NCI-H1436 treated with DMSO at 0.1 percent for 48 hours (cell line): ENCODE results near the gene CSE1L.
"Not testable (repeated sequence)": the region's sequence is repeated elsewhere in the genome, so short reads cannot be mapped to it uniquely, and the experiment has no call there.

Experiments used
- DNase-seq: peaks from one replicate; lab custom pipeline; 2025; lab: John Stamatoyannopoulos, UW

CSE1L gene

DNA sequence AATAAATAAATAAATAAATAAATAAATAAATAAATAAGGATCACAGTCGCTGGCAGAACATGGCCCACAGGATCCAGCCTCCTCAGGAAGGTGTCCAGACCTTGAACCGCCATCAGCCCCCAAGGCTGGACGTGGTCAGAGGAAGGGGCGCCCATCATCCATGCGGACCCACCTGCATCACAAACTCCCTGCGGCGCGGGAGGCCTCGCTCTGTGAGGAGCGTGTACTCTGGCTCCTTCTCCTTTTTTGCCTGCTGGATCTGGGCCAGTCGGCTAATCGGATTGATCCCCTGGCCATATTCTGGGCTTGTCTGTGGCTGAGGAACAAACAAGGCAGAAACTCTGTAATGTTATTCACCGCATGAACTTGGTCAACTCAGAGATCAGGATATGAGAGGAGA is 76.8 kb downstream of the CSE1L start:
- DNase-seq: no peak

DNA sequence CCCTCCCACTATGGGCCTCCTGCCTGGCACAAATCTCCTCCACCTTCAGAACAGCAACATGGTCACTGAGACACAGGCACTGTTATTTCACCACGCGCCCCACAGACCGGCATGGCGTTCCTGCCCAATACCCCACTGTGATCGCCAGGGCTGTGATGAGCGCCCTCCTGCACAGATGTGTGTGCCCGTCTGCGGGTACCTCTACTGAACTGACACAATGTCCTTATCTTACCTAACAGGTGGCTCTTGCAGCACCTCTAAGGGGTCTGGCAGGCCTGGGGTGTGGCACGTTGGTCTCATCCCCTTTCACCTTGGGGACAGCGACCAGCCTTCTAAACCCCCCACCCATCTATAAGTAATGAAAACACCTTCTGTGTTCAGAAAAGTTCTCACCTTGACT is 77.9 kb downstream of the CSE1L start:
- DNase-seq: no peak

DNA sequence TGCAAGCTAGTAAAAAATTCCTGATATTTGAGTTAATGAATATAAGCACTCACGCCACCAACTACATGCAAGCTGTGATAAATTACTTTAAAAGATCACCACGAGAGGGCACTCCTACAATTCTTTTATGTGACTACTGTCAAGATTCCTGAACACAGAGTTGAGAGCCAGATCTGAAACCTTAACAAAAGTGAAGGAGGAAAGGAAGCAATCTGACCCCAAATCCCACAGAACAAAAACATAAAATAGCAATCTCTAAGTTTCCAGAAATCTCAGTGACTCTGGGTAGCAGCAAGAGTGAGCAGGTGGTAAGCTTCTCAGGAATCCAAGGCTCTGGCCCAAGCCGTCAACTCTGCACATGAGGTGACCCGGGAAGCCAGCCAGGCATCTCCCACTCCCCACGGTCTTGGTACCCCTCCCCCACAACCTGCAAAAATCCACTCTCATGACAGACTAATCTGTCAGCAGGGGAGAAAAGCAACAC is 86.9 kb downstream of the CSE1L start:
- no peak for DNase-seq

DNA sequence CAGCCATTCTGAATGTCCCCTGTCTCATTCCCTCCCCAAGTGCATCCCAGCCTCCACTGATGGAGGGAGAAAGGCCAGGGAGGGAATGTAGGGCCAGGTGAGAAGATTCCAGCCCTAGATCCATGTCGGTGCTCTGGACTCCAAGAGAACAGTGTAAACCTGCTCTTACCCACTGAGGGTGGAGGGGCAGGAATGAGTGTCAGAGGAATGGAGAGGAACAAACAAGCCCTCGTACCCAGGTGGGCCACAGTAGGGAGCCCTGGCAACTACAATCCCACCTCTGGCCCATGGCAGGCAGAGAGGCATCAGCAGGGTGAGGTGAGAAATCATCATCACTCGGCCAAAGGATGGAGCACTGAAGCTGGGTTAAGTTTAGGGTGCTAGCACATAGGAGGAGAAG is 87.5 kb downstream of the CSE1L start:
- no peak for DNase-seq

DNA sequence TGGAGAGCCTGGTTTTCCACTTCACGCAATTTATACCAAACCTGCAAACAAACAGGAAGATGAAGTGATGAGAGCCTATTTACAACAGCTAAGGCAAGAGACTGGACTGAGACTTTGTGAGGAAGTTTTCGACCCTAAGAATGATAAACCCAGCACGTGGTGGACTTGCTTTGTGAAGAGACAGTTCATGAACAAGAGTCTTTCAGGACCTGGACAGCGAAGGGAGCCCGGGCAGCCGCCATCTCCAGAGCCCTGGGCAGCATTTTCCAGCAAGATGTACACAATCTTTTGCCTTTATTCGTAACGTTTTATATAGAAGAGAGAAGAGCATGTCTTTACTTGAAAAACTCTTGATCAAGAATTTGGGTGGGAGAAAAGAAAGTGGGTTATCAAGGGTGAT is 88.7 kb downstream of the CSE1L start:
- DNase-seq: not testable (repeated sequence)

DNA sequence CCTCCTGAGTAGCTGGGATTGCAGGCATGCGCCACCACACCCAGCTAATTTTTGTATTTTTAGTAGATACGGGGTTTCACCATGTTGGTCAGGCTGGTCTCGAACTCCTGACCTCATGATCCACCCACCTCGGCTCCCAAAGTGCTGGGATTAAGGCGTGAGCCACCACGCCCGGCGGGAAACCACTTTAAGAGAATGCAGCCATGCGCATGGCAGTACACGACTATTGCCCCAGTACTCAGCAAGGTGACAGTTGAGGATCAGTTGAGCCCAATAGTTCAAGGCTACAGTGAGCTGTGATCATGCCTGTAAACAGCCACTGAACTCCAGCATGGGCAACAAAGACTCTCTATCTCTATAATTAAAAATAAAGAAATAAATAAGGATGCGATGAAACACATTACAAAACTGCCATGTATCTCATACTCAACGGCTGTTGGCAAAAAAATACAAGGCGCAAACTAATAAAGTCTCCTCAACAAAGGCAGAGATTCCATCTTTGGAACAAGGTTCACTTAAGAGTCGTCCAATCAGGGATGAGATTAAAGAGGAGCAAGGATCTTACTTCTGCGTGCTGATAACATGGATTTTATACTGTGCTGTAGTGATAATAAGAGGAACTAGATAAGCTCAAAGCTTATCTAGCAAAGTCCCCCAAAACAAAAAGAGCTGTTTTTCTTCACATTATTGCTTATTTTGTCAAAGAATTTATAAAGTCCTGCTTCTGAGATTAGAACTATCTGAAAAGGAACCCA is 90.9 kb downstream of the CSE1L start:
- no peak for DNase-seq

DNA sequence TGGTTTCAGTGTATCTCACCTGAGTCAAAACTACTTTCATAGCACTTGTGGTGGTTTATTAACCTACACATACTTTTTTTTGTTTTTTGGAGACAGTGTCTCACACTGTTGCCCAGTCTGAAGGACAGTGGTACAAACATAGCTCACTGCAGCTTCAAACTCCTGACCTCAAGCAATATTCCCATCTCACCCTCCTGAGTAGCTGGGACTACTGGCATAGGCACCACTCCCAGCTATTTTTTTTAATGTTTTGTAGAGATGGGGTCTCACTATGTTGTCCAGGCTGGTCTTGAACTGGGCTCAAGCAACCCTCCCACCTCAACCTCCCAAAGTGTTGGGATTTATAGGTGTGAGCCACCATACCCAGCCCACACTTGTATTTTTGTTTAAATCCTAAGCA is 92.3 kb downstream of the CSE1L start:
- no peak for DNase-seq

DNA sequence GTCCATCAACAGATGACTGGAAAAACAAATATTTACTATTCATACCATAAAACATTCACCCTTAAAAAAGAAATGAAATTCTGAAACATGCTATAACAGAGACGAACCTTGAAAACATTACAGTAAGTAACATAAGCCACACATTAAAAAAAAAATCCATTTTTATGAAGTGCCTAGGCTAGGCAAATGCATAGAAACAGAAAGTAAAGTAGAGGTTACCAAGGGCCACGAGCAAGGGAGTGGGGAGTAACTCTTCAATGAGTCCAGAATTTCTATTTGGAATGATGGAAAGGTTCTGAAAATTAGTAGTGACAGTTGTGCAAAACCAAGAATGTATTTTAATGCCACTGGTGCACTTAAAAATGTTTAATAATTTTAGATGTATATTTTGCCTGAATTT is 94.3 kb downstream of the CSE1L start:
- DNase-seq: no peak

DNA sequence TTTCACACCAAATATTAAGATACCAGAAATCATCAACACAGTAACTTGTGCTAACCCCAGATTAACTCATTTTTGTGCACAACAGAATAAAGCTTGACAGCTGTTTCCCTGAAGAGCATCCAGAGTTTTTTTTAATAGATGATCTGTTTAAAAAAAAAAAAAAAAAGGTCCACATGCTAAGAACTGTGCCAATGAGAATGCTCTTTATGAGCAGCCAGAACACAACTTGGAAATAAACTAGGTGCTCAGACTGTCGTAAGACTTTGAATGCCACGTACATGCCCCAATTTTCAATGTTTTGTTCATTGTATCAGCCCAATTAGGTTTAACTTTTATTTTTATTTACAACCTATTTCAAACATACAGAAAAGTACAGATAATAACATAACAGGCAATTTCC is 94.7 kb downstream of the CSE1L start:
- DNase-seq: no peak
